Measurements from ENCODE around the gene KL. TPM values are rescaled to one million over a fixed set of nuclear protein-coding genes. Genes with fewer than 3 reads are reported as not detected.

The KL gene
- polyA plus RNA-seq, 1 donor (not counting 4 experiments of a cell fraction or from before 2014, with no cell fraction given) = not detected

- FAIRE-seq (no peak), DNase-seq (ENCODE audit: low read depth, low spot score) (no peak)
- H3K36me3 ChIP-seq (ENCODE audit: control insufficient read depth in 2 of 2, extremely low read depth in 1 of 2, insufficient read depth in 2 of 2, low read length in 2 of 2) = no peaks in the 10 kb centered on the region
- no peak overlapping the region for H3K4me2 ChIP-seq (ENCODE audit: control insufficient read depth, extremely low read depth, insufficient read depth, low read depth, low read length)
- TF ChIP-seq CTCF (optimal IDR thresholded peaks at IDR 0.05 in 1 of 3, IDR thresholded peaks at IDR 0.05 in 1 of 3, conservative IDR thresholded peaks at IDR 0.05 in 1 of 3; ENCODE audit: extremely low read depth in 1 of 3, insufficient read depth in 2 of 3, low read length in 3 of 3) (no peak), EZH2 (IDR thresholded peaks at IDR 0.05; ENCODE audit: low read length) (no peak)
- H2AFZ ChIP-seq (ENCODE audit: control insufficient read depth, low read length) = no peak overlapping the region
- H3K79me2 ChIP-seq (ENCODE audit: control insufficient read depth, insufficient read depth, low read length) = no peaks in the 10 kb centered on the region
- no peaks in the 10 kb centered on the region for H3K9me3 ChIP-seq (ENCODE audit: control insufficient read depth, low read depth, low read length)
- no peak overlapping the region for H3K27ac ChIP-seq (ENCODE audit: control insufficient read depth, insufficient read depth, low read length)
- no peaks in the 10 kb centered on the region for H4K20me1 ChIP-seq (ENCODE audit: control insufficient read depth, extremely low read depth, insufficient read depth, low read length)
- dilution Hi-C loops (cut with MboI; ENCODE audit: extremely low pct_ligation_motif_present, low sequenced_read_pairs) = no loop called here
- no peaks in the 10 kb centered on the region for H3K9me1 ChIP-seq (ENCODE audit: control insufficient read depth, extremely low read depth, insufficient read depth, low read length)
- H3K4me1 ChIP-seq (ENCODE audit: control insufficient read depth, extremely low read depth, insufficient read depth, low read length) = no peaks in the 10 kb centered on the region
- H3K4me3 ChIP-seq (ENCODE audit: control insufficient read depth in 2 of 3, extremely low read depth in 1 of 3, insufficient read depth in 2 of 3, low read depth in 1 of 3, low read length in 3 of 3) = no peak overlapping the region
- peaks cover 5% of the 10 kb centered on the region for H3K27me3 ChIP-seq (ENCODE audit: control insufficient read depth, extremely low read depth, insufficient read depth, low read length)
- no peak overlapping the region for H3K9ac ChIP-seq (ENCODE audit: control insufficient read depth, extremely low read depth, insufficient read depth, low read length)
Measured at GRCh38 chr13:32993145-32993544, 23.1 kb upstream of the KL start.

DNA sequence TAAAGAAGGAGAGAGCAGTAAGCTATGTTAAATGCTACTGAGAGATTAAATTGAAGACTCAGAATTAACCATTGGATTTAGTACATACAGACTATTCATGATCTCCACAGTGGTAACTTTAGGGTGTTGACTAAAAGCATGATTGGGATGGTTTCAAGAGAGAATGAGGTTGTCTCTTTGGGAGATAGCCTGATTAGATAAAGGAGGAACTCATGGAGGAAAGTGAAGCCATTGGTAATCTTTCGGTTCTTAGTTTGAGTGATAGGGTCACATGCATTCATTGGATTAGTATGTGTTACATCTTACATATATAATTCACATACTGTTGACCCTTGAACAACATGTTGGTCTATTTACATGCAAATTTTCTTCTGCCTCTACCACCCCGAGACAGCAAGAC lies 18.8 kb upstream of the KL start:
- FAIRE-seq (no peak), DNase-seq (ENCODE audit: low read depth, low spot score) (no peak)
- no peak overlapping the region for H3K4me3 ChIP-seq (ENCODE audit: control insufficient read depth in 2 of 3, extremely low read depth in 1 of 3, insufficient read depth in 2 of 3, low read depth in 1 of 3, low read length in 3 of 3)
- TF ChIP-seq EZH2 (IDR thresholded peaks at IDR 0.05; ENCODE audit: low read length) = no peak
- TF ChIP-seq CTCF (optimal IDR thresholded peaks at IDR 0.05 in 1 of 3, IDR thresholded peaks at IDR 0.05 in 1 of 3, conservative IDR thresholded peaks at IDR 0.05 in 1 of 3; ENCODE audit: extremely low read depth in 1 of 3, insufficient read depth in 2 of 3, low read length in 3 of 3) = no peak
- no peaks in the 10 kb centered on the region for H3K4me1 ChIP-seq (ENCODE audit: control insufficient read depth, extremely low read depth, insufficient read depth, low read length)
- H2AFZ ChIP-seq (ENCODE audit: control insufficient read depth, low read length) = no peak overlapping the region
- H3K36me3 ChIP-seq (ENCODE audit: control insufficient read depth in 2 of 2, extremely low read depth in 1 of 2, insufficient read depth in 2 of 2, low read length in 2 of 2) = no peaks in the 10 kb centered on the region
- H3K9ac ChIP-seq (ENCODE audit: control insufficient read depth, extremely low read depth, insufficient read depth, low read length) = no peak overlapping the region
- H4K20me1 ChIP-seq (ENCODE audit: control insufficient read depth, extremely low read depth, insufficient read depth, low read length) = no peaks in the 10 kb centered on the region
- H3K9me3 ChIP-seq (ENCODE audit: control insufficient read depth, low read depth, low read length) = no peaks in the 10 kb centered on the region
- H3K79me2 ChIP-seq (ENCODE audit: control insufficient read depth, insufficient read depth, low read length) = no peaks in the 10 kb centered on the region
- dilution Hi-C loops (cut with MboI; ENCODE audit: extremely low pct_ligation_motif_present, low sequenced_read_pairs) = no loop called here
- H3K4me2 ChIP-seq (ENCODE audit: control insufficient read depth, extremely low read depth, insufficient read depth, low read depth, low read length) = no peak overlapping the region
- no peak overlapping the region for H3K27ac ChIP-seq (ENCODE audit: control insufficient read depth, insufficient read depth, low read length)
- H3K9me1 ChIP-seq (ENCODE audit: control insufficient read depth, extremely low read depth, insufficient read depth, low read length) = no peaks in the 10 kb centered on the region
- no peaks in the 10 kb centered on the region for H3K27me3 ChIP-seq (ENCODE audit: control insufficient read depth, extremely low read depth, insufficient read depth, low read length)
